Cardiac septum (tissue), 1 donor: ENCODE data around the gene BACE2. TPM values are rescaled to one million over a fixed set of nuclear protein-coding genes. Genes with fewer than 3 reads are reported as not detected.

Experiments
- DNase-seq: peaks from one replicate; pipeline ENCODE4 v3.0.0-alpha.2; 2020; ENCODE audit warnings: low spot score
- intact Hi-C: fragments of 100-400 bp; cut with DNase I; formaldehyde crosslinking; loops from one replicate; pipeline ENCODE4 v1.14.0; 2022
- microRNA-seq: library from miRNA; unstranded; fragments of <30 nt; microRNA quantifications from one replicate; pipeline ENCODE4 v1.2.0, GENCODE V29; 2020
- total RNA-seq: library from RNA; stranded (reverse); fragmentation: NEBNext Ultra II Directional; extraction: Animal tissue kit (Norgen Biotek cat#: 25700); gene quantifications from one replicate; pipeline ENCODE4 v1.2.1, GENCODE V29; 2021
- donor health status: DM: no; HTN: no; CAD: no.

Gene BACE2
- total RNA-seq, 1 donor from 2014 or later: 20.0 TPM

DNA sequence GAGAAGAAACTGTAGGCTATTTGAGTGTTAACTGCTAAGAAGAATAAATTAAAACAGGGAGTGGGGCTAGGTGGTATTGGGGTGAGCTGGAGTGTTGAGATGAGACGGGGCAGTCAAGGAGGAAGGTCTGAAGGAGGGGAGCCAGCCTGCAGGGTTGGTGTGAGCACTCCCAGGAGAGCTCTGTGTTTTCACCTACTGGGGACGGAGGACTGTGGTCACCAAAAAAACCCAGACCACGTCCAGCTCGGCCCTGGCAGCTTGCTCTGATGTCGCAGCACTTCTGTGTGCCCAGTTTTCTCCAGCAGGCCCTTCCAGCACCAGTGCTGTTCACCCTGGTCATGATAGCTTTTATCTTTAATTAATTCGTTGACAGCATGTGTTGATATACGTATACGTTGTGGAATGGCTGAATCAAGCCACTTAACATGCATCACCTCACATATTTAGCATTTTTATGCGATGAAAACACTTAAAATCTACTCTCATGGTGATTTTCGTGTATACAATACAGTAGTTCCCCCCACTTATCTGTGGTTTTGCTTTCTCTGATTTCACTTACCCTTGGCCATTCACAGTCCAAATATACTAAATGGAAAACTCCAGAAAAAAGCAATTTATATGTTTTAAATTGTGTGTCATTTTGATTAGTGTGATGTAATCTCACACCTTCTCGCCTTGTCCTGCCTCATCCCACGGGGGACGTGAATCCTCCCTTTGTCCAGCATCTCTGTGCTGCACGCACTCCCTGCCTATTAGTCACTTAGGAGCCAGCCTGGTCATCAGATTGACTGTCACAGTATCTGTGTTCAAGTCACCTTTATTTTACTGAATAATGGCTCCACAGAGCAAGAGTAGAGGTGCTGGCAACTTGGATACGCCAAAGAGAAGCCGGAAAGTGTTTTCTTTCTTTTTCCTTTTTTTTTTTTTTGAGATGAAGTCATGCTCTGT, 161.0 kb downstream of the BACE2 start:
- DNase-seq: no peak
- intact Hi-C loops: no loop called here

Small RNA genes lying within 50 kb of the gene (microRNA-seq; reads per million reads assigned to microRNA genes)
- gene MIR3197: not detected

Other genes starting within 250 kb of the BACE2 start
- not detected for gene FAM3B, start 148.6 kb downstream of the BACE2 start, total RNA-seq
- gene MX2, start 193.9 kb downstream of the BACE2 start, total RNA-seq: 5.0 TPM